GM13976 (cell line): Measurements from ENCODE around the gene CAVIN1.
"Not testable (repeated sequence)": the region's sequence is repeated elsewhere in the genome, so short reads cannot be mapped to it uniquely, and the experiment has no call there.

Experiments
- DNase-seq: peaks from one replicate; pipeline ENCODE4 v3.0.0; 2012; ENCODE audit warnings: low spot score
- CTCF ChIP-seq: IDR thresholded peaks from 2 replicates; pipeline ENCODE4 v1.5.1; 2012; ENCODE audit warnings: borderline replicate concordance, mild to moderate bottlenecking; ENCODE audit not compliant: insufficient read depth; ENCODE audit errors: extremely low read depth, missing control alignments, control extremely low read depth
- in situ Hi-C: fragments of 300-500 bp; cut with MboI; formaldehyde crosslinking; loops from one replicate; pipeline ENCODE4 v1.12.0; 2022; ENCODE audit warnings: low sequenced_read_pairs, mixed read lengths, inconsistent platforms; ENCODE audit not compliant: unreplicated experiment

CAVIN1 gene

GRCh38 chr17:42372142-42372541 lies 50.9 kb downstream of the CAVIN1 start:
- in situ Hi-C loops: no loop called here
- TF ChIP-seq CTCF: no peak
- DNase-seq: no peak

GRCh38 chr17:42368797-42369561 lies 54.1 kb downstream of the CAVIN1 start:
- in situ Hi-C loops, DNase-seq: not testable (repeated sequence)

DNA sequence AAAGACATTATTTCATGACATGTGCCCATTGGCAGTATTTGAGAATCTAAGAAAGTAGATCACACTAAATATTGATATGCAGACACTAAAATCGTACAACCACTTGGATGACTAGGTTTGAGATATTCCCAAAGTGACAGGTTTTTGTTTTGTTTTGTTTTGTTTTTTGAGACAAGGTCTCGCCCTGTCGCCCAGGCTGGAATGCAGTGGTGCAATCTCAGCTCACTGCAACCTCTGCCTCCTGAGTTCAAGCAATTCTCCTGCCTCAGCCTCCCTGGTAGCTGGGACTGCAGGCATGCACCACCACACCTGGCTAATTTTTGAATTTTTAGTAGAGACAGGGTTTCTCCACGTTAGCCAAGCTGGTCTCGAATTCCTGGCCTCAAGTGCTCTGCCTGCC lies 54.7 kb downstream of the CAVIN1 start:
- DNase-seq, in situ Hi-C loops: not testable (repeated sequence)

GRCh38 chr17:42366176-42367023 lies 56.7 kb downstream of the CAVIN1 start:
- DNase-seq, in situ Hi-C loops: not testable (repeated sequence)

DNA sequence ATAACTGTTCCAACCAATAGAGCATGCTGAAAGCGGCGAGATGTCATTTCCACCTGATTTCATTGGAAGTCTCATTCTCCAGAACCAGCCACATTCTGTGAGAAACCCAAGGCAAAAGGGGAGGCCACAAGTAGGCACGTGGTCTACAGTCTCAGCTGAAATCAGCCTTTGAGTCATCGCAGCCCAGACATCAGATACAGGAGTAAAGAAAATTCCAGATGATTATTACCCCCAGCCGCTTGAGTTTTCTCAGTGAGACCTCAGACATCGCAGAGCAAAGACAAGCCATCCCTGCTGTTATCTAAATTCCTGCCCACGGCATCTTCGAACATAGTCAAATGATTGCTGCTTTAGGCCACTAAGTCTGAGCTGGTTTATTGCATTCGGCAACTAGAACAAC lies 57.9 kb downstream of the CAVIN1 start:
- in situ Hi-C loops: no loop called here
- no peak for TF ChIP-seq CTCF
- DNase-seq: no peak

- in situ Hi-C loops: no loop called here
- no peak for DNase-seq
- no peak for TF ChIP-seq CTCF
Observed at GRCh38 chr17:42363767-42364585, 59.1 kb downstream of the CAVIN1 start.

GRCh38 chr17:42363231-42363630 lies 59.8 kb downstream of the CAVIN1 start:
- no peak for DNase-seq
- no peak for TF ChIP-seq CTCF
- in situ Hi-C loops: no loop called here
